Large intestine (tissue), 3 donors: ENCODE measurements around the gene AFF1. TPM values are rescaled to one million over a fixed set of nuclear protein-coding genes. Genes with fewer than 3 reads are reported as not detected.
"Not testable (repeated sequence)": the region's sequence is repeated elsewhere in the genome, so short reads cannot be mapped to it uniquely, and the experiment has no call there.

Experiments used
- DNase-seq, 2 donors: peaks; one replicate each; pipeline versions ENCODE4 v3.0.0 to v3.0.0-alpha.2; 2013
- H3K27ac ChIP-seq: one replicate; pipeline ENCODE4 v1.5.1; 2013; ENCODE audit warnings: low read length
- H3K27me3 ChIP-seq: 2 replicates; pipeline ENCODE4 v1.6.1; 2013; ENCODE audit warnings: low read length; ENCODE audit not compliant: control insufficient read depth, insufficient read depth
- H3K36me3 ChIP-seq: 2 replicates; pipeline ENCODE4 v1.6.1; 2013; ENCODE audit warnings: low read length; ENCODE audit not compliant: control insufficient read depth, insufficient read depth
- H3K4me1 ChIP-seq: one replicate; pipeline ENCODE4 v1.6.1; 2013; ENCODE audit warnings: low read length; ENCODE audit not compliant: control insufficient read depth, insufficient read depth
- H3K4me3 ChIP-seq: one replicate; pipeline ENCODE4 v1.5.1; 2013; ENCODE audit warnings: low read length
- H3K9me3 ChIP-seq: one replicate; pipeline ENCODE4 v1.6.1; 2013; ENCODE audit warnings: mild to moderate bottlenecking, low read depth, low read length, moderate library complexity; ENCODE audit not compliant: control insufficient read depth
- WGBS: methylation state at CpG from one replicate; pipeline ENCODE4 v1.1.5; 2013; ENCODE audit warnings: low lambda C conversion rate; ENCODE audit not compliant: insufficient coverage; 5-methylcytosine and 5-hydroxymethylcytosine counted together
- polyA plus RNA-seq: library from polyadenylated mRNA; unstranded; fragments of 120-200 nt; gene quantifications from one replicate; pipeline ENCODE4 v1.2.1, GENCODE V29; 2013

Gene AFF1
- polyA plus RNA-seq, 1 donor: 37.5 TPM

DNA sequence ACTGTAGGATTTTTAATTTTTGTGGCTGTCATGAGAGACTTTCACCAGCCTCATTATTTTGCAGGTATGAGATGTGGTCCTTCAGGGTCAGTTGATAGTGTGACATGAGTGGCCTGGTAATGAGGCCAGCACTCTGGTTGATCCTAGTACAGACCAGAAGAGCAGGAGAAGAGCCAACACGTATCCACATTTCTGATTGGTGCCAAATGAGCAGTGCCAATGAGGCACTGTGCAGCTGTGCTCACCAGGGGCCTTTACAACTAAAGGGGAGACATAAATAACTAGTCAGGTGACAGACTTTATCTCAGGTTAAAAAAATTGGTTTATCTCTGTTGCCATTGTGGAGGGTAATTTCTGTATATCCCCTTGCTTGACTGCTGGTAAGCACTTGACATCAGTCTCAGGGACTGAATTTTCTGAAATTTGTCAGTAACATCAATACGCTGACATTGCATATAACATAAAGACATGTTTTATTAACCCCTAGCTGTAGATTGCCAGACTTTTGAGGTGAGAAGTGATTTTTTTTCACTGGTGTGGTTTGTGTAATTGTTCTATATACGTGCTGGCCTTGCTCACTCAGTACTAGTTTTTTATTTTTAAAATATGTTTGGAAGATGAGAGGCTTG, 101.2 kb downstream of the AFF1 start:
- Histone ChIP-seq H3K4me1 (peaks cover 37% of the 10 kb centered on the region), H3K27ac (no peak overlapping the region), H3K27me3 (no peaks in the 10 kb centered on the region), H3K36me3 (no peaks in the 10 kb centered on the region), H3K9me3 (no peaks in the 10 kb centered on the region), H3K4me3 (no peak overlapping the region)
- no CpG with 5 or more reads among the region's 3 CpGs for WGBS
- no peak for DNase-seq

DNA sequence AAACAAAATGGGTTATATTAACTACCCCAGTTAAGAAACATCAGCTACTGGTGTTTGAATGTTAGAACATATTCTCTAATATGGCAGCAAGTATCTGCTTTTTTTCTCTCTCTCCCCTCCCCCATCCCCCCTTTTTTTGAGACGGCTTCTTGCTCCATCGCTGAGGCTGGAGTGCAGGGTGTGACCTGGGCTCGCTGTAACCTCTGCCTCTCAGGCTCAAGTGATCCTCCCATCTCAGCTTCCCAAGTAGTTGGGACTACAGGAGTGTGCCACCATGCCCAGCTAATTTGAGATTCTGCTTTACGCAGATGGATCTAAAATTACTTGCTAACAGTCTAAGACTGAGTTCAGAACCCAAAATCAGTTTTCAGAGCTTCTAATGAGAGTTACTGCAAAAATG, 101.9 kb downstream of the AFF1 start:
- Histone ChIP-seq H3K4me1 (peaks cover 36% of the 10 kb centered on the region), H3K27ac (no peak overlapping the region), H3K9me3 (no peaks in the 10 kb centered on the region), H3K36me3 (no peaks in the 10 kb centered on the region), H3K27me3 (no peaks in the 10 kb centered on the region), H3K4me3 (no peak overlapping the region)
- DNase-seq: no peak
- no CpG with 5 or more reads among the region's 4 CpGs for WGBS

DNA sequence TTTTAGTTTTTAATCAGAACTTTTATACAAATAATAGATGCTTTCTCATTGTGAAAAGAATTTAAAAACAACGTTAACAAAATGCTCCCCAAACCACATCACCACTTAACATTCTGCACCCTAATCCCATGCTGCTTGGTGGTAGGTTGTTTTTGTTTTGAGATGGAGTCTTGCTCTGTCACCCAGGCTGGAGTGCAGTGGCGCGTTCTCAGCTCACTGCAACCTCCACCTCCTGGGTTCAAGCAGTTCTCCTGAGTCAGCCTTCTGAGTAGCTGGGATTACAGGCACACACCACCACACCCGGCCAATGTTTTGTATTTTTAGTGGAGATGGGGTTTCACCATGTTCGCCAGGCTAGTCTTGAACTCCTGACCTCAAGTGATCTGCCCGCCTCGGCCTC, 102.4 kb downstream of the AFF1 start:
- not testable (repeated sequence) for H3K27ac ChIP-seq, H3K36me3 ChIP-seq, H3K4me3 ChIP-seq, H3K9me3 ChIP-seq, DNase-seq, H3K27me3 ChIP-seq
- peaks cover 31% of the 10 kb centered on the region for H3K4me1 ChIP-seq
- WGBS: 50% methylated on average over 1 of the region's 7 CpGs

DNA sequence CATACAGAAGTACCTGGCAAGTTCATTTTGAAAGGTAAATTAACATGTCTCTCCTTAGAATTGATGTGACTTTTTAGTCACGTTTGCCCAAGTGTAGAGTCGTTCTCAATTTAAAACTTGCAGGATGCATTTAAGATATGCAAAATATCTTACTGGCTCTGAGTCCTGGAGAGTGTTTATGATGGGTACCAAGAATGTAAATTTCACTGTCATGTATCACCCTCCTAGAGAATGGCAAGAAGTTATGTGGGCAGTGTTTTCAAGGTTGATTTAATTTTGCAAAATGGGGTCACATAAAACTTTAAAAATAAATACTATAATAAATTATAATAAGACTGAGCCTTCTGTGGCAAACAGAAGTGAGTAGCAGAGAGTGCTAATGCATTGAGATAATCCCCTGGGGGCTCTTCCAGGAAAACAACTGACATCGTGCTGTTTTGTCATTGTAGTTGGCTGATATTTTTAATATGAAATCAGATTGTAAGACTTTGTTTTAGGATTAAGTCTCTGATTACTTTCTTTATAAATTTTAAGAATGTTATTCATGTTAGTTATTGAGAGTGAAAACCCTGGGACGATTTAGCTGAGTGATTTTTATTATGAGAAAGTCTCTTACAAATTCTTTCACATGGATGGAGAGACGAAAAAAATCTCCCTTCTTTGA, 103.0 kb downstream of the AFF1 start:
- Histone ChIP-seq H3K9me3 (no peaks in the 10 kb centered on the region), H3K36me3 (no peaks in the 10 kb centered on the region), H3K27me3 (no peaks in the 10 kb centered on the region), H3K4me1 (peaks cover 25% of the 10 kb centered on the region), H3K4me3 (no peak overlapping the region), H3K27ac (no peak overlapping the region)
- 100% methylated on average over 1 of the region's 5 CpGs for WGBS
- DNase-seq: no peak

DNA sequence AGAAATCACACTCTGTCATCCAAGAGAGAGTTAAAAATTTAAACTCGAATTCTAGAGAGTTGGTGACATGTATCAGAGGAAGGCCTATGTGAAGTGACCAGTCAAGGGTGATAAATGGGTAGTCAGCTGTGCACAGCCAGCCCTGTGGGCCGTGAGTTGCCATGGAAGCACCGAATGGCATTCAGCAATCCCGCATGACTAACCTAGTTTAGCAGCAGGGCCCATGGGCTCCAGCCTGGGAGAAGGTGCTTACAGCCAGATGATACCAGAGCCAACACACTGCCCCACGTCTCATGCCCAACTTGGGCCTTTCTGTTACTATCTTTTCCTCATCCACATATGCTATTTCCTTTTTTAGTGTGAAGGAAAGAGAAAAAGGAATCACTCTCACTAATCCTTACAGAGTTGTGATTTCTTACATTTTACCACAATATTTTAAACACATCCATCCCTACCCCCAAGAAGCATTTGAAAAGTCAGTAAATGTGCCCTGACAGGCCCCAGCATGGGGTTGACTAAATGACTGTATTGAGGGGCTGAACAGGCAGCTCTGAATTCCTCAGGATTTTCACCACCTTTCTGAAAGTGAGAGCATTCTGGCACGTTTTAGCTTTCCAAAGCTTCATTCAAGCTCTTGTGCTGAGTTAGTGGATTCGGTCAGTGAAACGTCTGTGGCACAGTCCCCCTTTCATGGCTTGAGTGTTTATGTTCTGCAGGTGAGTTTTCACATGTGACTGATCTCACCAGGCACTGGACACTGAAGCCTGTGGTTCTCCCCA, 104.2 kb downstream of the AFF1 start:
- Histone ChIP-seq H3K36me3 (no peaks in the 10 kb centered on the region), H3K4me3 (no peak overlapping the region), H3K27ac (no peak overlapping the region), H3K9me3 (no peaks in the 10 kb centered on the region), H3K4me1 (peaks cover 21% of the 10 kb centered on the region), H3K27me3 (no peaks in the 10 kb centered on the region)
- WGBS: no CpG with 5 or more reads among the region's 8 CpGs
- DNase-seq: no peak

DNA sequence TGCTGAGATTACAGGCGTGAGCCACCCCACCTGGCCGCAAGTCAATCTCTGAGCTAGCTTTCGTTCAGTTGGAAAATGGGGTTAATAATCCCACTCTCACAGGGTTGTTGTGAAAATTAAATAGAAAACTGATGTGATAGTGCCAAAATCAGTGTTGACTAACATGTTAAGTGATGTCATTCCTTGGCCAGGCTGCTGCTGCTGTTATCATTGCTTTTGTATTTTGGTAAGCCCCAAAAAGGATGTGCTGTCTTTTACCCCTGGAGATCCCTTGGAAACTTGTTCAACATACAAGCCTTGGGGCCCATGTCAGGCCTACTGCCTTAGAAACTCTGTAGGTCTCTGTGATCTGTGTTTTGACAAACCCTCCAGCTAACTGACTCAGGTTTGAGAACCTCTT, 106.3 kb downstream of the AFF1 start:
- Histone ChIP-seq H3K4me3 (no peak overlapping the region), H3K27ac (no peak overlapping the region), H3K27me3 (no peaks in the 10 kb centered on the region), H3K4me1 (peaks cover 14% of the 10 kb centered on the region), H3K36me3 (no peaks in the 10 kb centered on the region), H3K9me3 (no peaks in the 10 kb centered on the region)
- no CpG with 5 or more reads among the region's 3 CpGs for WGBS
- DNase-seq: no peak

DNA sequence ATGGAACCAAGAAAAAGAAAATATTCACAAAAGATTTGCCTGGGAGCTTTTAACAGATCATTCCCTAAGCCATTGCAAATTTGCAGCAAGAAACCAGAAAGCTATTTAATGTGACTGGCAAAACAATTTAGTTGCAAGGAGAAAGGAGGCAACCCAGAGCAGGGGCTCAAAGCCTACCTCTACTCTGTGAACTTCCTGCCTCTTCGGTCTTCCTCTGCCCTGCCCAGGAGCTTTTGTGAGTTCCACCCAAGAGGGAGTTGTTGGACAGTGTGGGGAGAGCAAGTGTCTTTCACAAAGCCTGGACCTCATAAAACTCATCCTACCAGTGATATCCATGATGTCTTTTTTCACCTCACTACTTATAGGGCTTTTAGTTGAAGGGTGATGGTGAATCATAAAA, 107.4 kb downstream of the AFF1 start:
- Histone ChIP-seq H3K4me3 (no peak overlapping the region), H3K4me1 (peaks cover 11% of the 10 kb centered on the region), H3K9me3 (no peaks in the 10 kb centered on the region), H3K27ac (no peak overlapping the region), H3K27me3 (no peaks in the 10 kb centered on the region), H3K36me3 (peaks cover 7% of the 10 kb centered on the region)
- no CpG with 5 or more reads among the region's 1 CpG for WGBS
- no peak for DNase-seq

DNA sequence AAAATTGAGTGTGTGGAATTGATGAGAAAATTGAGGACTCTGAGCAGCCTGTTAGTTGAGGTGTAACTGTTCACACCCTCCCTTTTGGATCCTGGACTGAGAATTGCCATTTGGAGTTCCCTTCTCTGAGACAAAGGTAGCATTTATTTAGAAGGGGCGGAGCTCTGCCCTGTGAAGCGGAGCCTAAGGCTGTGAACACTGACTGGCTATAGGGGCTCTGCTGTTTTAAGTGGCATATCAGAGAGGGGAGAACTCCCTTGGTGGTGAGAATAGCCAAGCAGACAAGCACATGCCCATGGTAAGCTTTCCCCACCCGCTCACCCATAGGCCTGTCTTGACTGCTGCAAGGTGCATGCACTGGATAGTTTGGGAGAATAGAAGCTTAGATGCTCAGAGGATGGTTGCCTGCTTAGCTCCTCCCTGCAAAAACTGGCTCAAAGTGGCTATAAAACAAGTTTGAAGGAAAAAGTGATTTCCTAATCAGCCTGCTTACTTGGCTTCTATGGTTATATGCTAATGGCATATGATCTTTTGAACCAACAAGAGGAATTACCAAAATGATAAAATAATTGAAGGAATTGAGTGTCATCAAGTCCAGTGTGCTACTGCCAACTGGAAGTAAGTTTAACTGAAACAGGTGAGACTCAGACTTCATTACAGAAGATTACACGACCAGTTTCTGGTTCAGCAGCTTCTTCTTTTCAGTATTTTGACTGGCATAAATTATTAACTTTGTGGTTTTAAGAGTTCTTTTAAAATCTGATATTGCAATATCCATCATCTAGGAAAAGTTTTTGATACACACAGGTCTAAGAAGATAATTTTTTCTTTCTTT, 108.4 kb downstream of the AFF1 start:
- no peak overlapping the region for H3K27ac ChIP-seq
- H3K27me3 ChIP-seq: no peaks in the 10 kb centered on the region
- H3K4me1 ChIP-seq: peaks cover 11% of the 10 kb centered on the region
- no peak for DNase-seq
- H3K36me3 ChIP-seq: peaks cover 13% of the 10 kb centered on the region
- no CpG with 5 or more reads among the region's 4 CpGs for WGBS
- no peak overlapping the region for H3K4me3 ChIP-seq
- H3K9me3 ChIP-seq: no peaks in the 10 kb centered on the region

DNA sequence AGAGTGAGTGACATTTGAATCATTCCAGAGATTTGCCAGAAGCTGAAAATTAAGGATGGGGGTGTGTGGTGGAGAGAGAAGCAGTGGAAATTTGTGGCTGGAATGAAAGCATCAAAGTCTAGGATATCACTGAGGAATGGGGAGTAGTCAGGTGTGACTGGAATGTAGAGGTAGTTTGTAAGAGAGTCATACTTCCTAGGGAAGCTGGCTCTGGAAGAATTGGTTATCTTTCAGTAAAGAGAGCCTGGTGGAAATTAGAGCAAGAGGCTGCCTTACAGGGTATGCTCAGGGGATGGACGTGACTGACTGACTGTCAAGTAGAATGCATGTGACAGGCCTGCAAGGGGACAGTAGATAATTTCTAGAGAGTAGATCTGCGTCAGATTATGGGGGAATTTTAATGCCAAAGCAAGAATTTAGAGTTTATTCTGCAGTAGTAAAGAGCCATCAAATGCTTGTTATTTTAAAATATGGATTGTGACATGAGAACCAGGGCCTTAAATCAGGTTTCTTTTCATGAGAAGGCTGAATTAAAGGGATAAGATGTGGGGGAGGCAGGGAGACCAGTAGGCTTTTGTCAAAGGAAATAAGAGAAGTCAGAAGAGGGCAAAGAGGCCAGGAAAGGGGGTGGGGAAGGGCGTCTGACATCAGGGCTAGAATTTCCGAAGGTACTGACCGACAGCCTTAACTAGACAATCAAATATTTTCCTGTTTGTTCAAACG, 109.9 kb downstream of the AFF1 start:
- Histone ChIP-seq H3K36me3 (peaks cover 21% of the 10 kb centered on the region), H3K27ac (no peak overlapping the region), H3K9me3 (no peaks in the 10 kb centered on the region), H3K4me3 (no peak overlapping the region), H3K4me1 (peaks cover 5% of the 10 kb centered on the region), H3K27me3 (no peaks in the 10 kb centered on the region)
- WGBS: no CpG with 5 or more reads among the region's 6 CpGs
- no peak for DNase-seq

DNA sequence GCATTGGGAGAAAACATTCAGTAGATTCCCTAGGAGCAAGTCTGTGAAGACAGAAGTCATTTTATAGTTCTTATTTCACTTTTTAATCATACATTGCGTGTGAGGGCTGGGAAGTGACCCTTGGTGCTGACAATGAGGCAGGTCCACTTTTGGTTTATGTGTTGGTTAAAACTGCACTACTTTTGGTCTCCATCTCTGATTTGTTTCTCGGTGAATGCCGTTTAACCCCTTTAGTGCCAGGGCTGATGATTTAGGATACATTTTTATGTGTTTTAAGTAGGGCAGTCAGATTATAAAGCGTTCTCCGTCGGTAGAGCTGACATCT, 110.4 kb downstream of the AFF1 start:
- H3K27ac ChIP-seq: no peak overlapping the region
- H3K9me3 ChIP-seq: no peaks in the 10 kb centered on the region
- no peak for DNase-seq
- no peak overlapping the region for H3K4me3 ChIP-seq
- H3K36me3 ChIP-seq: peaks cover 21% of the 10 kb centered on the region
- 95% methylated on average over 3 of the region's 6 CpGs for WGBS
- peaks cover 5% of the 10 kb centered on the region for H3K4me1 ChIP-seq
- H3K27me3 ChIP-seq: no peaks in the 10 kb centered on the region
